SK-N-SH (cell line): ENCODE data around the gene WNT9B. TPM values are rescaled to one million over a fixed set of nuclear protein-coding genes. Genes with fewer than 3 reads are reported as not detected.

Experiments used
- CTCF ChIA-PET: fragments of 300-600, 350-600 bp; formaldehyde crosslinking; extraction: SDS; loops from one replicate; lab custom pipeline; 2021; lab: Yijun Ruan, JAX
- POLR2A ChIA-PET: fragments of 350-600 bp; sonication (Branson Sonifier 250); formaldehyde crosslinking; extraction: SDS; loops from one replicate; lab custom pipeline; 2020; ENCODE audit warnings: antibody characterized with exemption, inconsistent platforms; lab: Yijun Ruan, JAX
- DNase-seq: peaks from one replicate; pipeline ENCODE4 v3.0.0; 2012
- H2AFZ ChIP-seq: fragments of 200-600 bp; sonication (generic); 2 replicates; pipeline ENCODE4 v1.8.1; 2016; ENCODE audit warnings: antibody characterized with exemption, mild to moderate bottlenecking, low read depth
- H3F3A ChIP-seq: fragments of 200-600 bp; sonication (generic); replicated peaks from 2 replicates; pipeline ENCODE3; 2016; ENCODE audit warnings: antibody characterized with exemption, mild to moderate bottlenecking; ENCODE audit not compliant: insufficient read depth
- H3K27ac ChIP-seq, 2 experiments: fragments of 200-500 bp in 1 of 2; fragments of 200-600 bp in 1 of 2; sonication (Bioruptor generic) in 1 of 2; sonication (generic), shearing (Covaris generic) in 1 of 2; 2 replicates each; pipeline versions ENCODE4 v1.5.1 to v1.6.1; 2014 to 2016; ENCODE audit warnings: low read depth in 2 of 2, inconsistent platforms in 1 of 2, low read length in 1 of 2, mild to moderate bottlenecking in 1 of 2, mixed read lengths in 1 of 2
- H3K27me3 ChIP-seq: fragments of 200-600 bp; sonication (generic), shearing (Covaris generic); 2 replicates; pipeline ENCODE4 v1.6.1; 2016; ENCODE audit warnings: mixed run types; ENCODE audit not compliant: insufficient read depth
- H3K36me3 ChIP-seq, 2 experiments: fragments of 200-500 bp in 1 of 2; fragments of 200-600 bp in 1 of 2; sonication (Bioruptor generic) in 1 of 2; sonication (generic) in 1 of 2; replicated peaks in 1 of 2; 2 replicates each; pipeline versions ENCODE3 to v1.5.1; 2014 to 2016; ENCODE audit warnings: low read length in 1 of 2, mild to moderate bottlenecking in 1 of 2; ENCODE audit not compliant: insufficient read depth in 2 of 2, control insufficient read depth in 1 of 2
- H3K4me1 ChIP-seq, 2 experiments: fragments of 200-500 bp in 1 of 2; fragments of 200-600 bp in 1 of 2; sonication (Bioruptor generic) in 1 of 2; sonication (generic), shearing (Covaris generic) in 1 of 2; 2 replicates each; pipeline versions ENCODE4 v1.5.1 to v1.6.1; 2014 to 2016; ENCODE audit warnings: low read depth in 1 of 2, low read length in 1 of 2, mixed run types in 1 of 2; ENCODE audit not compliant: insufficient read depth in 2 of 2, control insufficient read depth in 1 of 2
- H3K4me2 ChIP-seq: fragments of 200-600 bp; sonication (generic), shearing (Covaris generic); 2 replicates; pipeline ENCODE4 v1.6.1; 2017; ENCODE audit warnings: mixed run types
- H3K4me3 ChIP-seq, 2 experiments: fragments of 200-500 bp in 1 of 2; fragments of 200-600 bp in 1 of 2; sonication (Bioruptor generic) in 1 of 2; sonication (generic), shearing (Covaris generic) in 1 of 2; 2 replicates each; pipeline versions ENCODE4 v1.5.1 to v1.8.1; 2014 to 2016; ENCODE audit warnings: low read depth in 2 of 2, inconsistent platforms in 1 of 2, low read length in 1 of 2, mild to moderate bottlenecking in 1 of 2, mixed read lengths in 1 of 2, moderate library complexity in 1 of 2
- H3K79me2 ChIP-seq: fragments of 200-600 bp; sonication (generic); 2 replicates; pipeline ENCODE4 v1.8.1; 2017; ENCODE audit warnings: mild to moderate bottlenecking; ENCODE audit not compliant: insufficient read depth
- H3K9ac ChIP-seq: fragments of 200-600 bp; sonication (generic); 2 replicates; pipeline ENCODE4 v1.6.1; 2017; ENCODE audit warnings: mixed run types
- H3K9me2 ChIP-seq: fragments of 200-600 bp; sonication (generic); 2 replicates; pipeline ENCODE4 v1.6.1; 2017; ENCODE audit warnings: mixed run types
- H3K9me3 ChIP-seq: fragments of 200-600 bp; sonication (generic); 2 replicates; pipeline ENCODE4 v1.6.1; 2017; ENCODE audit warnings: mixed run types, mild to moderate bottlenecking, moderate library complexity
- H4K20me1 ChIP-seq: fragments of 200-600 bp; sonication (generic); 2 replicates; pipeline ENCODE4 v1.6.1; 2017; ENCODE audit warnings: mild to moderate bottlenecking, mixed run types; ENCODE audit not compliant: insufficient read depth
- CHD2 ChIP-seq: fragments of 150-350 bp; IDR thresholded peaks from 2 replicates; pipeline ENCODE4 v1.6.1; 2018; ENCODE audit warnings: low read length; ENCODE audit not compliant: partially characterized antibody
- EP300 ChIP-seq, 2 experiments: IDR thresholded peaks; 2 replicates each; pipeline versions ENCODE4 v1.4.0 to v1.6.1; 2012; ENCODE audit warnings: borderline replicate concordance in 1 of 2, low read depth in 1 of 2, low read length in 1 of 2
- EZH2phosphoT487 ChIP-seq: fragments of 200-600 bp; sonication (generic); IDR thresholded peaks from 2 replicates; pipeline ENCODE4 v1.6.1; 2017; ENCODE audit warnings: low read depth, mixed run types, mild to moderate bottlenecking, antibody characterized with exemption, moderate library complexity, borderline replicate concordance
- FOSL2 ChIP-seq: IDR thresholded peaks from 2 replicates; pipeline ENCODE4 v1.4.0; 2012; ENCODE audit warnings: low read depth, mild to moderate bottlenecking, moderate library complexity, borderline replicate concordance
- GABPA ChIP-seq: IDR thresholded peaks from 2 replicates; pipeline ENCODE4 v1.4.0; 2012; ENCODE audit warnings: low read depth, mild to moderate bottlenecking
- GATA2 ChIP-seq: sonication (generic); formaldehyde crosslinking; IDR thresholded peaks from 2 replicates; pipeline ENCODE4 v1.5.0; 2020; ENCODE audit warnings: mild to moderate bottlenecking, missing genetic modification reagents
- MXI1 ChIP-seq: IDR thresholded peaks from 2 replicates; pipeline ENCODE4 v1.6.1; 2012; ENCODE audit warnings: mild to moderate bottlenecking, low read depth, low read length, improper control_type of control experiment
- RAD21 ChIP-seq: IDR thresholded peaks from 2 replicates; pipeline ENCODE4 v1.6.1; 2012; ENCODE audit warnings: mild to moderate bottlenecking, low read length
- RCOR1 ChIP-seq: fragments of 150-350 bp; IDR thresholded peaks from 2 replicates; pipeline ENCODE4 v1.6.1; 2017; ENCODE audit warnings: antibody characterized with exemption, low read length
- RFX5 ChIP-seq: IDR thresholded peaks from 2 replicates; pipeline ENCODE4 v1.6.1; 2012; ENCODE audit warnings: mild to moderate bottlenecking, improper control_type of control experiment, low read length
- SMC3 ChIP-seq: IDR thresholded peaks from 2 replicates; pipeline ENCODE4 v1.6.1; 2012; ENCODE audit warnings: low read depth, low read length, improper control_type of control experiment
- TAF1 ChIP-seq: IDR thresholded peaks from 2 replicates; pipeline ENCODE4 v1.6.1; 2012; ENCODE audit warnings: low read depth, mild to moderate bottlenecking, low read length, moderate library complexity, borderline replicate concordance
- TCF12 ChIP-seq: IDR thresholded peaks from 2 replicates; pipeline ENCODE4 v1.4.0; 2012
- TEAD4 ChIP-seq: IDR thresholded peaks from 2 replicates; pipeline ENCODE4 v1.4.0; 2012; ENCODE audit warnings: mild to moderate bottlenecking, borderline replicate concordance; ENCODE audit not compliant: insufficient read depth
- WGBS: methylation state at CpG from one replicate; pipeline ENCODE4 v1.1.6; 2017; ENCODE audit warnings: low lambda C conversion rate; 5-methylcytosine and 5-hydroxymethylcytosine counted together
- polyA plus RNA-seq, 3 experiments: library from polyadenylated mRNA; depleted of rRNA; stranded (reverse); fragments of >200 nt; gene quantifications; 2 replicates each; pipeline ENCODE4 v1.2.3, GENCODE V29; 2012
- TF ChIP-seq, protein P1 (sequence below): fragments of 150-350 bp; IDR thresholded peaks from 2 replicates; pipeline ENCODE4 v1.6.1; 2016; ENCODE audit warnings: mild to moderate bottlenecking, low read depth, low read length

The WNT9B gene
- polyA plus RNA-seq, 1 of the 3 experiments (the other 2 are of a cell fraction) = not detected

DNA sequence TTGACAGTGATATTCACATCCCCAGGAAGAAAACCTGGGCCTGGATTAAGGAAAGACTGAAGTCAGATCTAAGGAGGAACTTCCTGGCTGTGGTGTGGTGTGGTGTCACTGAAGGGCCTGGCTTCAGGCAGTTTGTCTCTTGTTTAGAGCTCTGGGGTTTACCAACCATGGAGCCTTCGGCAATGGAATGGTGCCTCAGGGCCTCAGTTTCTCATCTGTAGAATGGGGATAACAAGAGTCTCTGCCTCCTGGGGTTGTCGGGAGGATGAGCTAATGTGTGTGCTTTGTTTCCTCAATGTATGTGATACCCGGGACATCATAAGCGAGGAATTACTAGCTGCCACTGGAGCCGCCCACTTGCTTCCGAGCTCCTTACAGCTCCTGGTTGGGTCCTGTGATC is 45.6 kb upstream of the WNT9B start:
- DNase-seq = no peak
- TF ChIP-seq EZH2phosphoT487 (no peak), RFX5 (no peak), FOSL2 (no peak), TCF12 (no peak), RAD21 (no peak), SMC3 (no peak), TEAD4 (no peak), GABPA (no peak), TAF1 (no peak), RCOR1 (no peak)
- TF ChIP-seq, protein P1, sequence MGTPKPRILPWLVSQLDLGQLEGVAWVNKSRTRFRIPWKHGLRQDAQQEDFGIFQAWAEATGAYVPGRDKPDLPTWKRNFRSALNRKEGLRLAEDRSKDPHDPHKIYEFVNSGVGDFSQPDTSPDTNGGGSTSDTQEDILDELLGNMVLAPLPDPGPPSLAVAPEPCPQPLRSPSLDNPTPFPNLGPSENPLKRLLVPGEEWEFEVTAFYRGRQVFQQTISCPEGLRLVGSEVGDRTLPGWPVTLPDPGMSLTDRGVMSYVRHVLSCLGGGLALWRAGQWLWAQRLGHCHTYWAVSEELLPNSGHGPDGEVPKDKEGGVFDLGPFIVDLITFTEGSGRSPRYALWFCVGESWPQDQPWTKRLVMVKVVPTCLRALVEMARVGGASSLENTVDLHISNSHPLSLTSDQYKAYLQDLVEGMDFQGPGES = no peak
- H3K9ac ChIP-seq = no peak overlapping the region
- no peaks in the 10 kb centered on the region for H3K27me3 ChIP-seq
- no peak overlapping the region for H3K27ac ChIP-seq
- H4K20me1 ChIP-seq = no peaks in the 10 kb centered on the region
- ChIA-PET CTCF (interaction anchor here (0.9 to 1.5 kb wide), 4 partner anchors 30 to 83 kb away, joined by 3 to 11 read pairs (median 4); no protein-coding TSS in a partner anchor), POLR2A (no interaction called here)
- H3K4me2 ChIP-seq = no peak overlapping the region
- H3F3A ChIP-seq = no peaks in the 10 kb centered on the region
- peaks cover 0 to 26% of the 10 kb centered on the region in 2 experiments; a peak in 1 of 4 replicates for H3K4me1 ChIP-seq
- no peaks in the 10 kb centered on the region for H3K9me3 ChIP-seq
- H3K36me3 ChIP-seq = no peaks in the 10 kb centered on the region
- 82% methylated on average over 6 of the region's 6 CpGs for WGBS
- H3K4me3 ChIP-seq = no peak overlapping the region
- no peaks in the 10 kb centered on the region for H3K9me2 ChIP-seq
- H3K79me2 ChIP-seq = no peaks in the 10 kb centered on the region
- H2AFZ ChIP-seq = no peak overlapping the region

- Histone ChIP-seq H3K4me2 (no peak overlapping the region), H3K36me3 (no peaks in the 10 kb centered on the region), H3K4me3 (no peak overlapping the region), H3K4me1 (peaks cover 0 to 42% of the 10 kb centered on the region in 2 experiments; a peak in 1 of 4 replicates), H3F3A (no peaks in the 10 kb centered on the region), H3K27me3 (no peaks in the 10 kb centered on the region), H3K9ac (no peak overlapping the region), H3K9me2 (no peaks in the 10 kb centered on the region), H2AFZ (no peak overlapping the region), H3K27ac (peak overlapping the region in 1 of 2 experiments; percentile 91; a peak in 2 of 4 replicates), H4K20me1 (no peaks in the 10 kb centered on the region), H3K79me2 (no peaks in the 10 kb centered on the region), H3K9me3 (no peaks in the 10 kb centered on the region)
- POLR2A ChIA-PET = no interaction called here
- WGBS = 78% methylated on average over 7 of the region's 8 CpGs
- peak; percentile 90 for DNase-seq
- CTCF ChIA-PET = interaction anchor here (0.6 to 4.2 kb wide), 8 partner anchors 11 to 779 kb away, joined by 3 to 19 read pairs (median 4); no protein-coding TSS in a partner anchor
- peak in 1 of 2 experiments; percentile 75; a peak in 2 of 4 replicates for TF ChIP-seq EP300 (IDR thresholded peaks at IDR 0.05; ENCODE audit: borderline replicate concordance in 1 of 2, low read depth in 1 of 2, low read length in 1 of 2)
- TF ChIP-seq GATA2 (CRISPR knock-in tag) = peak; percentile 74
- TF ChIP-seq MXI1 = peak; percentile 36; the same call in 1 of the 2 replicates
- TF ChIP-seq TCF12 = no peak
- TF ChIP-seq SMC3 = no peak
- peak; percentile 72; the same call in 1 of the 2 replicates for TF ChIP-seq RCOR1
- TF ChIP-seq RAD21 = peak; percentile 12; the same call in 1 of the 2 replicates
- peak; percentile 91 for TF ChIP-seq CHD2
Observed at GRCh38 chr17:46809110-46809571, 42.2 kb upstream of the WNT9B start.
